HG03521 (cell line): Measurements from ENCODE around the gene FKBP3.
"Not testable (repeated sequence)": the region's sequence is repeated elsewhere in the genome, so short reads cannot be mapped to it uniquely, and the experiment has no call there.

Experiments used
- ATAC-seq: cut with Tn5 transposase; IDR thresholded peaks from one replicate; pipeline ENCODE4 v1.9.1; 2021; ENCODE audit warnings: mild to moderate bottlenecking, moderate library complexity; ENCODE audit not compliant: unreplicated experiment

Gene FKBP3

GRCh38 chr14:45134051-45134958, at the start of gene FKBP3:
FKBP3 (minus strand) TSS chr14:45134481; CDS start chr14:45134456, 25 bp downstream.
- ATAC-seq, result peak; percentile 90

GRCh38 chr14:45181806-45182205, 47.5 kb upstream of the FKBP3 start:
- ATAC-seq, result no peak

- no peak for ATAC-seq
Measured at GRCh38 chr14:45181329-45181728, 47.0 kb upstream of the FKBP3 start.

- no peak for ATAC-seq
Measured at GRCh38 chr14:45177076-45177475, 42.8 kb upstream of the FKBP3 start.

- ATAC-seq, result no peak
Measured at GRCh38 chr14:45169906-45170305, 35.6 kb upstream of the FKBP3 start.

GRCh38 chr14:45156067-45156466, 21.8 kb upstream of the FKBP3 start:
- peak; percentile 46 for ATAC-seq

GRCh38 chr14:45150386-45150890, 16.2 kb upstream of the FKBP3 start:
- no peak for ATAC-seq

DNA sequence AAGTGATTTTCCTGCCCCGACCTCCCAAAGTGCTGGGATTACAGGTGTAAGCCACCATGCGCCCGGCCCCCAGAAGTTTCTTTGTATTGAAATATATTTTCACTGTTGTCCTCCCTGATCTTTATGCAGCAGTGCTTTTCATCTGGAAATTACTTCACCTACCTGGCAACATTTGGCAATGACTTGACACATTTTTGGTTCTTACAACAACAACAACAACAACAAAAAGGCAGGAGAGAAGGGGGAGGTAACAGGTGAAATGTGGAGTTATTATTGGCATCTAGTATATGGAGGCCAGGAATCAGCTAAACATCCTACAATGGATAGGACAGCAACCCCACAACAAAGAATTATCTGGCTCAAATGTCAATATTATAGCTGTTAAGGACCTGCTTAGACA, 15.3 kb upstream of the FKBP3 start:
- no peak for ATAC-seq

- ATAC-seq, result no peak
Measured at GRCh38 chr14:45145214-45145613, 10.9 kb upstream of the FKBP3 start.

DNA sequence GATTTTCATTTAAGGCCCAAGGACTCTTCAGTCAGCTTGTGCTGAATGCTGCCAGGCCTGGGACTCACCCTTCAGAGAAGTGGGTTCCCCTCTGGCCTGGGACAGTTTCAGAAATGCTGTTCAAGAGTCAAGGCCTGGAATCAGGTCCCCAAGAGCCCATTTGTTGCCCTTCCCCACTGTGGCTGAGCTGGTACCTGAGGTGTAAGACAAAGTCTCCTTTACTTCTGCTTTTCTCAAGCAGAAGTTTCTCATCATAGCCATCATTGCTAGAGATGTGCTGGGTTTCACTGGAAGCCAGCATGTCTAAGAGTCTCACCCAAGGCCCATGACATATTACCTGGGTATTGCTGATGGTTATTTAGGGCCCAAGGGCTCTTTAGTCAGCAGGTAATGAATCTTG, 10.4 kb upstream of the FKBP3 start:
- ATAC-seq, result peak; percentile 50

GRCh38 chr14:45142083-45142482, 7.8 kb upstream of the FKBP3 start:
- not testable (repeated sequence) for ATAC-seq

GRCh38 chr14:45140661-45141187, 6.4 kb upstream of the FKBP3 start:
- no peak for ATAC-seq

GRCh38 chr14:45136399-45136798, 2.1 kb upstream of the FKBP3 start:
- ATAC-seq, result no peak

DNA sequence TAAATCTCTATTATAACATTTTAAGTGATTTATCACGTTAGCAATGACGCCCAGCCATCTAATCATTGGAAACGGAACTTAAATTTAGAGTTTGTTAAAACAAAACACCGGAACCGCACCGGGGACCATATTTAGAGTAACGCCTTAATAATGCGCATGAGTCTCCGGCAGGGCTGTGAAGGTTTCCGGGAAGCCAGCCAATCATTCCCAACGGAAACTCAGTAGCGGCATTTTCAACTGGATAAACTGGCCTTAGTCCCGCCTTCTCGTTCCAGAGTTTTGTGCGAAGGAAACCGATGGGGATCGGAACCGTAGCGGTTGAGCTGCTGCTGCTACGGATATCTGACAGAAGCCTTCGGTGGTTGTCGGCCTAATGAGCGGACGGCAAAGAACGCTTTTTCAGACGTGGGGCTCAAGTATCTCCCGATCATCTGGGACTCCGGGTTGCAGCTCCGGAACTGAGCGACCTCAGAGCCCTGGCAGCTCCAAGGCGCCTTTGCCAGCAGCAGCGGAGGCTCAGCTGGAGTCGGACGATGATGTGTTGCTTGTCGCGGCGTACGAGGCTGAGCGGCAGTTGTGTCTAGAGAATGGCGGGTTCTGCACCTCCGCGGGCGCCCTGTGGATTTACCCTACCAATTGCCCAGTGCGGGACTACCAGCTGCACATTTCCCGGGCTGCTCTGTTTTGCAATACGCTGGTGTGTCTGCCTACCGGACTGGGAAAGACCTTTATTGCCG, 1.5 kb upstream of the FKBP3 start, which contains the start of gene FANCM:
Gene FANCM, plus strand, starts transcription at position 272 of the 737 bp plus-strand sequence. Its CDS starts 102 bp downstream, at position 374.
- ATAC-seq, result peak; percentile 36

DNA sequence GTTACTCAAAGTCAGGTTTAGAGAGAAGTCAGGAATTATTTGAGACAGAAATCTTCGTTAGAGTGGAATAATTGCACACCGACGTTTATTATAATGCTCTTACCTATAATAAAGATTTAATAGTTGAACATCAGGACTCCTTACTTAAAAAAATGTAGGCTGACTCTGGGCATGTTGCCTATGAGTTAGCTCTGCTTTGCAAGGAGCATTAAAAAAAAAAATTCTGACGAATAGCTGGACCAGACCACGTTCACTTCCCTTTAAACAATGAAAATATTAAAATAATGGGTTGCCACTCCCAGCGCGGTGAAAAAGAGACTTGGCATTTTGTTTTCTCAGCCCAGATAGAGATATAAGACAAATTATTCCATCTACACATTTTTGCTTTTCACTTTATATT, 875 bp upstream of the FKBP3 start:
- ATAC-seq, result no peak

- ATAC-seq, result no peak
Measured at GRCh38 chr14:45133683-45134050, 614 bp downstream of the FKBP3 start.

- no peak for ATAC-seq
Measured at GRCh38 chr14:45128963-45129629, 5.2 kb downstream of the FKBP3 start.

DNA sequence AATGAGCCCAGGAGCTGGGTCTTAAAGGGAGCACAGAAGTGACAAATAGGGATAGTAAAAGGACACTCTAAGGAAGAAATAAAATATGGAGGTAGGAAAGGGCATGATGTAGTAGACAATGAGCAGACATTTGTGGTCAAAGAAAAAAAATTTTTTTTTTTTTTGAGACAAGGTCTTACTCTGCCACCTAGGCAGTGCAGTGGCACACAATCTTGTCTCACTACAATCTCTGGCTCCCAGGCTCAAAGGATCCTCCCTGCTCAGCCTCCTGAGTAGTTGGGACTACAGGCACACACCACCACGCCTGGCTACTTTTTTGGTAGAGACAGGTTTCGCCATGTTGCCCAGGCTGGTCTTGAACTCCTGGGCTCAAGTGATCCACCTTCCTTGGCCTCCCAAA, 8.5 kb downstream of the FKBP3 start:
- no peak for ATAC-seq

- ATAC-seq, result no peak
Measured at GRCh38 chr14:45123271-45123670, 11.0 kb downstream of the FKBP3 start.

- ATAC-seq, result no peak
Measured at GRCh38 chr14:45120096-45120495, 14.2 kb downstream of the FKBP3 start.

DNA sequence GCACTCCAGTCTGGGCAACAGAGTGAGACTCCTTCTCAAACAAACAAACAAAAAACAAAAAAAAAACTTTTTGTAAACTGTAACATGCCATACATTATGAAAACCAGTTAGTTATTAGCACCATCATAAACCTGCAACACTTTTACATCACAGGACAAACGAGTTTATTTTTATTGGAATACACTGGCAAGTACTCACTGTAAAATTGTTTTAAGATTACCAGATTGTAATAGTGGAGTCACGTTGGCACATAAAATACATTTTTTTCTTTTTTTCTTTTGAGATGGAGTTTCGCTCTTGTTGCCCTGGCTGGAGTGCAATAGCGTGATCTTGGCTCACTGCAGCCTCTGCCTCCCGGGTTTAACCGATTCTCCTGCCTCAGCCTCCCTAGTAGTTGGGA, 15.7 kb downstream of the FKBP3 start:
- ATAC-seq, result no peak
